ENCODE results near the gene SERPINB8.
A peak's percentile ranks its signal among the peaks of the same experiment; 100 is the strongest.

SERPINB8 gene

DNA sequence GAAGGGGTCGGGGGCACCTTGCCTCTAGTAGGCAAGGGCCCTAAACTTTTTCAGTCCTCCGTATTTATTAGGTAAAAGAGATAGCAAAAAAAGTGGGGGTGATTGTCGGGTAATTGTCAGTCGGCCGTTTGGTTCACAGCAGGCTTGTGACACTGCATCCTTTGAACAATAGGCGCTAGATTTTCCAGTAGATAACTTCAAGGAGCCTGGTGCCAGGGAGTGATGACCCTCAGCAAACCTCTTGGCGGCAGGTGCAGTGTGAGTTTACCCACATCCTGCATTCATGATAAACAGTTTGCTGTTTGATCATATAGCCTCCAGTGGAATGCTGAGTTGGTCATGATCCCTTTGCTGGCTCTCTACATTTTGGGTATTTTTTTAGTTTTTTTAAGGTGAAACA, 22.9 kb downstream of the SERPINB8 start:
- no peak overlapping the region for H3K27ac Mint-ChIP-seq
- no peaks in the 10 kb centered on the region for H3K27me3 Mint-ChIP-seq (ENCODE audit: low read depth)
- H3K9me3 Mint-ChIP-seq: peaks cover 15% of the 10 kb centered on the region
- H3K36me3 Mint-ChIP-seq (ENCODE audit: low read depth): peaks cover 4% of the 10 kb centered on the region
- no peak overlapping the region for H3K4me3 Mint-ChIP-seq
- TF ChIP-seq, protein P1, sequence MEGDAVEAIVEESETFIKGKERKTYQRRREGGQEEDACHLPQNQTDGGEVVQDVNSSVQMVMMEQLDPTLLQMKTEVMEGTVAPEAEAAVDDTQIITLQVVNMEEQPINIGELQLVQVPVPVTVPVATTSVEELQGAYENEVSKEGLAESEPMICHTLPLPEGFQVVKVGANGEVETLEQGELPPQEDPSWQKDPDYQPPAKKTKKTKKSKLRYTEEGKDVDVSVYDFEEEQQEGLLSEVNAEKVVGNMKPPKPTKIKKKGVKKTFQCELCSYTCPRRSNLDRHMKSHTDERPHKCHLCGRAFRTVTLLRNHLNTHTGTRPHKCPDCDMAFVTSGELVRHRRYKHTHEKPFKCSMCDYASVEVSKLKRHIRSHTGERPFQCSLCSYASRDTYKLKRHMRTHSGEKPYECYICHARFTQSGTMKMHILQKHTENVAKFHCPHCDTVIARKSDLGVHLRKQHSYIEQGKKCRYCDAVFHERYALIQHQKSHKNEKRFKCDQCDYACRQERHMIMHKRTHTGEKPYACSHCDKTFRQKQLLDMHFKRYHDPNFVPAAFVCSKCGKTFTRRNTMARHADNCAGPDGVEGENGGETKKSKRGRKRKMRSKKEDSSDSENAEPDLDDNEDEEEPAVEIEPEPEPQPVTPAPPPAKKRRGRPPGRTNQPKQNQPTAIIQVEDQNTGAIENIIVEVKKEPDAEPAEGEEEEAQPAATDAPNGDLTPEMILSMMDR (IDR thresholded peaks at IDR 0.05; ENCODE audit: unreplicated experiment in 3 of 3): no peak
- no peaks in the 10 kb centered on the region for H3K4me1 Mint-ChIP-seq

DNA sequence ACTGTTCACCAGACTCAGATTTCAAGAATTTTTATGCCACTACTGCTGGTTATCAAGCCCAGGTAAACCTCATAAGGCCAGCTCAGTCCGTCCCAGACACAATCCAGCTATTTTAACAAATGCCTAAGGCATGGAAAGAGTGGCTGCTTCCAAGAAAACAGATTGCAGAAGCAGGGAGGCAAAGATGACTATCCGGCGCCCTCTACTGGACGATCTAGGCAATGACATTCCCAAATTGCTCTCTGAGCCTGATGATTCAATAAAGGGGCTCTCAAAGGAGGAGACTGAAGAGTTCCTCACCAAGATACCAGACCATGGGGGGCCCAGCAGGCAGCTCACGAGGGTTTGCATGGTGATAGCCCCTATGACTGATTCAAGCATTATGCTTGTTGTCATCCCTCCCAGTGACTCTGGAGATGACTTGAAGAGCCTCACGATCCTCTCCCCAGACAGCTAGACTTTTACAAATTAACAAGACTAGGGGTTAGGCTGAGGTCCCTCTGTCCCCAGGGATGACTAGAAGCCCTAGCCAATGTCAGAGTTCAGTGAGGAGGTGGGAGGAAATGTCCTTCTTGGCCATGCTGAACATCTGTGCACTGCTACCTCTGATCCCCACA, 25.0 kb downstream of the SERPINB8 start:
- Mint-ChIP-seq H3K27ac (no peak overlapping the region), H3K27me3 (ENCODE audit: low read depth) (no peaks in the 10 kb centered on the region), H3K36me3 (ENCODE audit: low read depth) (peaks cover 4% of the 10 kb centered on the region), H3K9me3 (peaks cover 22% of the 10 kb centered on the region), H3K4me3 (no peak overlapping the region), H3K4me1 (no peaks in the 10 kb centered on the region)
- TF ChIP-seq, protein P1 (IDR thresholded peaks at IDR 0.05; ENCODE audit: unreplicated experiment in 3 of 3): peak; percentile 59 to 70 (median 64)

DNA sequence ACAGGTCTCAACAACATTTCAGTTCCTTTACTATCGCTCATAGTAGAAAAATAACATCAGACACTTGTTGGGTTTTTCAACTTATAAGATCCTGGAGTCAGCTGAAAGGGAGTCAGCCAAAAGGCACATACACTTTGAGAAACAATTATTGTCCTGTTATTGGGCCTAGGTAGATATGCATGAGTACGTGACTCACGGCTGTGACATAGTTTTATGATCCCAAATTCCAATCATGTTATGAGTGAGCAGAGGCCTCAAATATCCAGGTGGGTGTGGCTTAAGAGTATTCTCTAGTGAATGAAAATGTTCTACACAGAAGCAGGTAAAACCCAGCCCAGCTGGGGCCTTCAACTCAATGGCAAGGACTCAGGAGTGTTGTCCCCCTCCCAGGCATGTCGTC, 27.2 kb downstream of the SERPINB8 start:
- peaks cover 4% of the 10 kb centered on the region for H3K36me3 Mint-ChIP-seq (ENCODE audit: low read depth)
- no peaks in the 10 kb centered on the region for H3K4me1 Mint-ChIP-seq
- TF ChIP-seq, protein P1 (IDR thresholded peaks at IDR 0.05; ENCODE audit: unreplicated experiment in 3 of 3): no peak
- H3K4me3 Mint-ChIP-seq: no peak overlapping the region
- H3K27me3 Mint-ChIP-seq (ENCODE audit: low read depth): no peaks in the 10 kb centered on the region
- H3K9me3 Mint-ChIP-seq: peaks cover 22% of the 10 kb centered on the region
- H3K27ac Mint-ChIP-seq: no peak overlapping the region

DNA sequence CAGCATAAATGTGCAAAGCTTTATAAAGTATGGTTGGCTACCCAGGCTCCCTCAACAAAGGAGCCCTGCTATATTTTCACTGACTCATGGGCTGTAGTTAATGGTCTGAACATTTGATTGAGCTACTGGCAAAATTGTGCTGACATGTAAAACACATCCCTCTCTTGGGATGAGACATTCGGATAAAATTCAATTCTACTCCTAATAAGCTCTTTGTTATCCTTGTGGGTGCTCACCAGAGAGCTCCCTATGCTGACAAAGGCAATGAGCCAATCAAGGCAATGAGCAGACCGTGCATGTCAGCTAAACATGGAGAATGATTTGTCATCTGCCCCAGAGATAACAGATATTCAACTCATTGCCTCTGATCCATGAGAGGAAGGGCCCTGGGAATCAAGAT, 27.7 kb downstream of the SERPINB8 start:
- Mint-ChIP-seq H3K9me3 (peaks cover 20% of the 10 kb centered on the region), H3K4me3 (no peak overlapping the region), H3K27ac (no peak overlapping the region), H3K36me3 (ENCODE audit: low read depth) (peaks cover 4% of the 10 kb centered on the region), H3K4me1 (no peaks in the 10 kb centered on the region), H3K27me3 (ENCODE audit: low read depth) (no peaks in the 10 kb centered on the region)
- TF ChIP-seq, protein P1 (IDR thresholded peaks at IDR 0.05; ENCODE audit: unreplicated experiment in 3 of 3): no peak

DNA sequence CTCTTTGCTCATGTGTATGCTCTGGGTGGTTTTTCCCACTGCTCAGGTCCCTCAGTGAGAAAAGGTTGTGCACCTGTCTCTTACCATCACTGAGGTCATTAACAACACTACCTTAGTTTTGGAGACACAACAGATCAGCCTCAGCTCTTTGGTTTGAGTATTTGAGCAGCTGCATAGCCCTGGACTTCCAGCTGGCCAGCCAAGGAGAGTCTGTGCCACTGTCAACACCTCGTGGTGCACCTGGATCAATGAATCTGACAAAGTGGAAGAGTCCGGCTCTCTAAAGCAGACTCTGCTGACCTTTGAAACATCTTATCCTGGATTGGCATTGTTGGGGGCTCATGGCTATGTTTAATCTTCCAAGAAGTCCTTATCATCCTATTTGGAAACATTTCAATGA, 30.0 kb downstream of the SERPINB8 start:
- Mint-ChIP-seq H3K9me3 (peaks cover 23% of the 10 kb centered on the region), H3K4me3 (no peak overlapping the region), H3K27ac (no peak overlapping the region), H3K4me1 (no peaks in the 10 kb centered on the region), H3K36me3 (ENCODE audit: low read depth) (peaks cover 4% of the 10 kb centered on the region), H3K27me3 (ENCODE audit: low read depth) (no peaks in the 10 kb centered on the region)
- TF ChIP-seq, protein P1 (IDR thresholded peaks at IDR 0.05; ENCODE audit: unreplicated experiment in 3 of 3): no peak

DNA sequence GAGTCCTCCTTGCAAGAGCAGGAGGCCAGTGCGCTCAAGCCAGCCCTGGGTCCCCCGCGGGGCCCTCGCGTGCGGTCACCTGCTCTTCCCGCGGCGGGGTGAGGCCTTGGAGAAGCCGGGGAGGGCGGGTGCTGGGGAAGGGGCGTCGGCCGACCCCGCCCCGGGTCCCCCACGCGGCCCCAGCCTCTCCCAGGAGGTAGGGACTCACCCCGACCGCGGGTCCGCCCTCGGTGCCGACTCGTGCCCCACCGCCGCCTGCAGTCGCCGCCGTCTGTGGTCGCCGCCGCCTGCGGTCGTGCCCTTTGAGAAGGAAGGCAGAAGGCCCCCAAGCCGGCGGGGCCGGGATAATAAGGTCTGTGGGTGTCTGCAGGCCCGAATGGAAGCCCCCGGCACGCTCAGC, 32.7 kb downstream of the SERPINB8 start:
- Mint-ChIP-seq H3K4me1 (no peaks in the 10 kb centered on the region), H3K27ac (no peak overlapping the region), H3K27me3 (ENCODE audit: low read depth) (no peaks in the 10 kb centered on the region), H3K4me3 (no peak overlapping the region), H3K9me3 (peaks cover 14% of the 10 kb centered on the region), H3K36me3 (ENCODE audit: low read depth) (no peaks in the 10 kb centered on the region)
- TF ChIP-seq, protein P1 (IDR thresholded peaks at IDR 0.05; ENCODE audit: unreplicated experiment in 3 of 3): no peak

All from nephron (organoid).